GM21737 (cell line): Measurements from ENCODE around the gene CCR3.
"Not testable (repeated sequence)": the region's sequence is repeated elsewhere in the genome, so short reads cannot be mapped to it uniquely, and the experiment has no call there.

Experiments used
- ATAC-seq: cut with Tn5 transposase; IDR thresholded peaks from one replicate; pipeline ENCODE4 v1.9.1; 2021; ENCODE audit warnings: mild to moderate bottlenecking, moderate library complexity; ENCODE audit not compliant: unreplicated experiment

CCR3 gene

DNA sequence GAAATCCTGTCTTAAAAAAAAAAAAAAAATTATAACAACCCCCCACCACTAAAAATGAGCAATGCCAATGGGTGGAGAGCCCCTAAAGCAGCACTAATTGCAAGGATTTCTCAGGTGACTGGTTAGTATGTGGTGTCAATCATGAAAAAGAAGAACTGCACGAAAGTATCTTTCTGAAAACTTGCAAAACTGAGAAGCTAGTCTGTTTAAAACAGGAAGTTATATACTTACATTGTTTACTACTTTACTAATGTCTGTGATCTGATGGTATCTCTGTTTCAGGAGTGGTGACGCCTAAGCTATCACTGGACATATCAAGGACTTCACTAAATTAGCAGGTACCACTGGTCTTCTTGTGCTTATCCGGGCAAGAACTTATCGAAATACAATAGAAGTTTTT, at the start of gene CCR3:
Gene CCR3, plus strand, starts transcription at position 341 of the 400 bp plus-strand sequence. CDS start 22,699 bp downstream, outside the sequence.
- ATAC-seq, result no peak

DNA sequence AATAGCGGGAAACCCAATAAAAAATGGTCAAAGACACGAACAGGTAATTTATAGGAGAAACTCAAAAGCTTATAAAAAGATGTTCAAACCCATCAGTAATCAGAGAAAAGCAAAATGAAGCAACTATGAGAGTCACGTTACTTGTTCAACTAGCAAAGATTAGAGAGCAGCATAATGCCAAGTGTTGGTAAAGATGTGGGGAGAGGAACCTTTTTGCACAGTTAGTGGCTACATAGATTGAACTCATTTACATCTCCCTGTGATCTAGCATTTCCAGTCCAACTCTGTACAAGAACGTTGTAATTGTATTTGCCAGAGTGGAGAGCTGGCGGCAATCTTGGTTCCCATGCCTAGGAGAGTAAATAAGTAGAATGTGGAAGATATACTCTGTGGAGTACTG, 49.3 kb upstream of the CCR3 start:
- no peak for ATAC-seq

DNA sequence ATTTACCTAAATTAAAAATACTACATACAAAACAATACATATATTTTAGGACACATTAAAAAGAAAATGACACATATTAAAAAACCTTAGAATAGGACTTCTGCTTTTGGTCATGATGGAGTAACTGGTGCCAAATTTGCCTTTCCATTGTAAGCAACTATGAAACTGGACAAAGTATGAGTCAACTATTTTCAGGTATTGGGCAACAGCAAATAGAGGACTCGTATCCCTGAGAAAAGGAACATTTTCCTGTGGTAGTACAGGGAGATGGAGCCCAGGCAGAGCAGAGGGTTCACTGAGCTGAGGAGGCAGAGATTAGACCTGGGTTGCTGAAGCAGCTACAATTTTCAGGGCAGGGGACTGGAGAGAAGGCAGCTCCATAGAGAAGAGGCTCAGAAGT, 48.8 kb upstream of the CCR3 start:
- ATAC-seq, result no peak

DNA sequence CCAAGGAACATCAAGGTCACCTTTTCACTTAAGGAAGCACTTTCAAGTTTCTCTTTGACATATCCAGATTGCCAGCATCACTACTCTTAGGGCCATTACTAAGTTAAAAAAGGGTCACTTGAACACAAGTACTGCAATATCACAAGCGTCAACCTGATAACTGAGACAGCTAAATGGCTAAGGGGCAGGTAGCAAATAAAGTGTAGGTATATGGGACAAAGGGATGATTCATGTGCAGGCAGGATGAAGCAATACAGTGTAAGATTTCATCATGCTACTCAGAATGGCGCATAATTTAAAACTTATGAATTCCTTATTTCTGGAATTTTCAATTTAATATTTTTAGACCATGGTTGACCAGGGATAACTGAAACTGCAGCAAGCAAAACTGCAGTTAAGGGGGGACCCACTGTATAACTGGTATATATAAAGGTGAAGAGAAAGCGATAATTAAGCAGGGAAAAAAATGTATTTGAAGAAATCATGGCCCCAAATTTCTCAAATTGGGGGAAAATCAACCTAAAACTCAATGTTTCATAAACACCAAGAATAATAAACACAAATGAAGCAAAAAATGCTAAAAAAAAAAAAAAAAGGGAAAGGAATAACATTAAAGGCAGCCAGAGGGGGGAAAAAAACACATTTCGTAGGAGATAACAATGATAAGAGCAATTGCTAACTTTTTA, 47.2 kb upstream of the CCR3 start:
- ATAC-seq, result no peak

DNA sequence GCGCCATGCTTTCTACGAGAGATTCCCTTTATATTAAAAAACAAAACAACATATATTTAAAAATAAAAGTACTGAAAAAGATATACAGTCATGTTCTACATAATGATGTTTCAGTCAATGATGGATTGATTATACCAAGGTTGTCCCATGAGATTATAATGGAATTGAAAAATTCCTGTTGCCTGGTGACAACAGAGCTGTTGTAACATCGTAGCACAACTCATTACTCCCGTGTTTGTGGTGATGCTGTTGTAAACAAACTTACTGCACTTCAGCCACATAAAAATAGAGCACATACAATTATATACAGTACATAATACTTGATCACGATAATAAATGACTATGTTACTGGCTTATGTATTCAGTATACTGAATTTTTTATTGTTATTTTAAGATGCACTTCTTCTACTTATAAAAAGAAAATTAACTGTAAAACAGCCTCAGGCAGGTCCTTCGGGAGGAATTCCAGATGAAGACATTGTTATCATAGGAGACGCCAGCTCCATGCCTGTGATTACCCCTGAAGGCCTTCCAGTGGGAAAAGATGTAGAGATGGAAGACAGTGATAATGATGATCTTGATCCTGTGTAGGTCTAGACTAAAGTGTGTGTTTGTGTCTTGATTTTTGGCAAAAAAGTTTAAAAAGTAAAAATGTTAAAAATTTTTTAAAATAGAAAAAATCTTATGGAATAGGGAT, 45.9 kb upstream of the CCR3 start:
- no peak for ATAC-seq

DNA sequence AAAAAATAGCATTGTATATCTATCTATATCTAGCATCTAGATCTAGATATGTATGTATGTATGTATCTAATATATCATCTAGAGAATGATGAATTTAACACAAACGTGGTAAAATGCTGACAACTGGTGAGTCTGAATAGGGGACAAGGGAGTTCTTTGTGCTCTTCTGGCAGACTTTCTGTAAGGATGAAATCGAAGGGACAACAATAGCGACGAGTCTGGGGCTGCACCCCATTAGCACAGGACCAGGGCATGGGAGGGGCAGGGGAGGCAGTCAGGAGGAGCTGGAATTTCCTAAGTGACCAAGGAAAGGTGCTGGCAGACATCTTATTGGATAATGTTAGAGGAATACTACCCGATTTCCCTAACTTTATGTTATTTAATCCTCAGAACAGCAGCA, 42.0 kb upstream of the CCR3 start:
- ATAC-seq, result no peak

DNA sequence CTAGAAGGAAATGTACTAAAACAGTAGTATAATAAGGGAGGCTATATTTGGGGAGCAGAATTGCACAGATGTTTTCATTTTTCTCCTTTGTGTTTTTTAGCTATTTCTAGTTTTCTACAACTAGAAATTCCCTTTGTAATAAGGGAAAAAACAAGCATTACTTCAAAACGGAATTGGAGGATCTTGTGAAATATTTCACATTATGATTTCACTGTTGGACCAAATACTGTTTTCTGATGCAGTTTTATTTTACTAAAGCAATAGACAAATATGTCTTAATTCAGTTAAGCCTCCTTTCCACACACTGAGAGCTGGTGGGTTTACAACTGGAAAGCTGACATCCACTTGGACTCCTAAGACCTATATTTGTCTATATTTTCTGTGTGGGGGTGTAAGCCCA, 41.5 kb upstream of the CCR3 start:
- no peak for ATAC-seq

DNA sequence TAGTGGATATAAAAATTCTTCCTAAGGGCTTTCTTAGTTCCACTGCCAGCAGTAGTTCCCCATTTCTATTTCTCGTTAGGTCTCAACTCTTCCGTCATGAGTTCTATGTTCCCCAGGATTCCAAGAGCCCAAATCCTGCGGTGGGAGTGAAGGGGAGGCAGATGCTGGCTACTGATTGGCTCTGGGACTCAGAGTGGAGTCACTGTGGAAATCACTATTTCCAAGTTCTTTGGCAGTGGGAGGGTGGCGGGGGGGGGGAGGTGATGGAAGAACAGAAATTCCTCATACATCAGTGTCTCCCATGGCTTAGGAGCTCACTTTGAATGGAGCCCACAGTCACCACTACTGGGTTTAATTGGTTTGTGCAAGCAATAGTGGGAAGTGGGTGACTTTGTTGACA, 39.7 kb upstream of the CCR3 start:
- no peak for ATAC-seq

DNA sequence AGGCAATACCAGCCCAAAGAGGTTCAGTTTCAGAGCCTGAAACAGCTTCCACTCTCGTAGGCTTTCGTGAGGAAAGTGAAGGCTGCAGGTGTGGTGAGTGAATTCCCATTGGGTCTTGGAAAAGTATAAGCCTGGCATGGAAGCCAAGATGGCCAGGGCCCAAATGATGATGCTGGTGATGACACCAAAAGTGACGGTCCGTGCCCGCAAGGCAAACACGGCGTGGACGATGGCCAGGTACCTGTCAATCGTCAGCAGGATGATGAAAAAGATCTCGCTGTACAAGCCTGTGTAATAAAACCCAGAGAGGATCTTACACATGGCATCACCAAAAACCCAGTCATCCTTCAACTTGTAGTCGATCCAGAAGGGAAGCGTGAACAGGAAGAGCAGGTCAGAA, 38.6 kb upstream of the CCR3 start:
- ATAC-seq, result no peak

DNA sequence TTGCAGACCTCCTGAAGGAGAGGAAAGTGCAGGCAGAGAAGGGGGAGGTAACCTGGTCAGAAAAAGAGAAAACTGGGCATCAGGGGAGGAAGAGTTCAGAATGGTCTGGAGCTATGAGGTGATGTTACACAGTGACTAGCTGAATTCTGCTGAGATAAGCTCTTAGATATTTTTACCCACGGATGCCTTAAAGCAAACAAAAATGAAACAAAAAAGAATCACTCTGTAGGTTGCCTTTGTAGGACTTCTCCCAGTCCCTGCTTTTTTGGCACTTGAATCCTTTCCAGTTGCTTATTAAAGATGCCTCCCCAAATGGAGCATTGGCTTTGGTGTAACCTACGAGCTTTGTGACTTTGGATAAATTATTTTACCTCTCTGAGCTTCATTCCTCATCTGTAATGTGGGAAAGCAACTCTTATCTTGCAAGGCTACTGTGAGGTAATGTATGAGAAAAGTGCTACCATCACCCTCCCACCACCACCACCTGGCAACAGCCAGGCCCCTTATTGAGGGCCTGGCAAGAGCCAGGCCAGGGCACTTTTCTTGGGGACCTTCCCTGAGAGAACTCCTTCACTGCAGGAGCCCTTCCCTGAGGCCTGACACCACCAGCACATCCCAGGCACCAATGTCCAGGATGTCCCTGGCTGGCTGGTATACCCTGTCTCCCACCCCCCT, 36.8 kb upstream of the CCR3 start:
- no peak for ATAC-seq

DNA sequence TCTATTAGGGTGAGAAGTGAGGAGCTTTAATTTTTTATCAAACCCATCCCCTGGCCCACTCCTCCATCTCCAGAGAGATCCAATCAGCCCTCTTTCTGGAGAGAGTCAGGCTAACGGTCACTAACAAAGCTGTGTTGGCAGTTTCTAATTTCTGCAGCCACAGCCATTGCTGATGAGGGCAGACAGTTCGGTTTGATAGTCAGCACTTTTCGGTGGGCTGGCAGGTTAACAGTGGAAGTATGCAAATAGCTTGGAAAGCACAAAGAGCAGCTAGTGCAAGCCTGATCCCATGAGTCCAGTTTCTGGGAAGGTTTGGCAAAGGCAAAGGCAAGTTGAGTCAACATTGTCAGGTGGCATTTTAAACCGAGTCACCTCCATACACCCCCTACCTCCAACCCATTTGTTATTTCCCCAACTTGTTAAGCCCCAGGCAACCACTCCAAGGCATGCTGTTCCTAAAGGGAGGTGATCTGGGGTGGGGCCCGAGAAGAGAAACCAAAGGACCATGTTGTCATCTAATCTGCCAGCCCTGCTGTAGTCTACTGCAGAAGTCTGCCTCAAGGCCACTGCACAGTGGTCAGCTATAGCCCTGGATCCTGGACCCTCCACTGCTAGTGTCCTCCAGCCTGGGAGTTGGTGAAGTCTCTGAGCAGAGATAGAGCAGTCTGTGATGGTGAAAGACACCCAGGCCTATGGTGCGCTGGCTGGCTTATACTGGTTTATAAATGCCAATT, 35.8 kb upstream of the CCR3 start:
- ATAC-seq, result no peak

DNA sequence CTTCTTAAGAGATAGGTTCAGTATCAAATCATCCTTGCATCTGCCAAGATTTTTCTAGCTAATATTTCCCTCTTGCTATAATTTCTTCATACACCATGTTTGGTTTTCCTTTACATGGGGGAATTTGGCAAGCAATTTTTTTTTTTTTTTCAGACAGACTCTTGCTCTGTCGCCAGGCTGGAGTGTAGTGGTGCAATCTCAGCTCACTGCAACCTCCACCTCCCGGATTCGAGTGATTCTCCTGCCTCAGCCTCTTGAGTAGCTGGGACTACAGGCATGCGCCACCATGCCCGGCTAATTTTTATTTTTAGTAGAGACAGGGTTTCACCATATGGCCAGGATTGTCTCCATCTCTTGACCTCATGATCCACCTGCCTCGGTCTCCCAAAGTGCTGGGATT, 34.7 kb upstream of the CCR3 start:
- not testable (repeated sequence) for ATAC-seq

DNA sequence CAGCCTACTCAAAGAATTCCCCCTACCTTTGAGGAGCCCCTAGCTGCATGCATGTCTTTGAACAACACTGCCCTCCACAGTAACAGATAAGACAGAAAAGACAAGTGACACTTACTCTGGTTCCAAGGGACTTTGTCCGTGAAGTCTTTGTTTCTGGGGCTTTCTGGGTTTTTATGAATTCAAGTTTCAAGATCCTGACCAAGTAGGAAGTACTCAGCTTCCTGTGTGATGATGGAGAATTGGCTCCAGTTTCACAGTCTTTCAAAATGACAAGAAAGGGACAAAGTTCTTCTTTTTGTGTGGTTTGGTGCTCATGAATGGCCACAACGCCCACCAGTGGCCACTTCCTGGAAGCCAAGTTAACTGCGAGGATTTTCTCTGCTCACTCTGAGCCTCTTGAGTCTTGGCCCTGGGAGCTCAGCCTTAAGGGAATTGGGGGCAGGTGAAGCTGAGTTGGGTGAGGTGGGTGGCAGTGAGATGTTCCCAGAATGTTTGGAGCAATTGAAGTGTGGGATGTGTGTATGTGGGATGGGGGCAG, 34.0 kb upstream of the CCR3 start, which contains the start of gene CCR1:
Gene CCR1, minus strand, starts transcription at position 147 of the 538 bp plus-strand sequence. CDS start 4,000 bp downstream, outside the sequence.
- ATAC-seq, result peak; percentile 51

DNA sequence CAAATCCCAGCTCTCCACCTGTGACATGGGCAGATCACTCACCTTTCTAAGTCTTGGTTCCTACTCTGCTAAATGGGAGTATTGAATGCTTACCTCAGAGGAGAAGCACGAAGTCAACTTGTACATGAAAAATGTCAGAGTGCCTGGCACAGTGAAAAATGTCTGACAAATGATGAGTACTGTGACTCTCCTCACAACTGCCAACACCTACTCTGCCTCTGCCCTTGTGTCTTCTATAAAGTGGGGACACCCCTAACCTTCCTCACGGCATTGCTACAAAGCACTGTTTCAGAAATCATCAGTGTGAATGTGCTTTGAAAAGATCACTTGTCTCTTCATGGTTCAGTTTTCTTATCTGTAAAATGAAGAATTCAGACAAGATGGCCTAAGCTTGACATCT, 33.2 kb upstream of the CCR3 start:
- no peak for ATAC-seq

DNA sequence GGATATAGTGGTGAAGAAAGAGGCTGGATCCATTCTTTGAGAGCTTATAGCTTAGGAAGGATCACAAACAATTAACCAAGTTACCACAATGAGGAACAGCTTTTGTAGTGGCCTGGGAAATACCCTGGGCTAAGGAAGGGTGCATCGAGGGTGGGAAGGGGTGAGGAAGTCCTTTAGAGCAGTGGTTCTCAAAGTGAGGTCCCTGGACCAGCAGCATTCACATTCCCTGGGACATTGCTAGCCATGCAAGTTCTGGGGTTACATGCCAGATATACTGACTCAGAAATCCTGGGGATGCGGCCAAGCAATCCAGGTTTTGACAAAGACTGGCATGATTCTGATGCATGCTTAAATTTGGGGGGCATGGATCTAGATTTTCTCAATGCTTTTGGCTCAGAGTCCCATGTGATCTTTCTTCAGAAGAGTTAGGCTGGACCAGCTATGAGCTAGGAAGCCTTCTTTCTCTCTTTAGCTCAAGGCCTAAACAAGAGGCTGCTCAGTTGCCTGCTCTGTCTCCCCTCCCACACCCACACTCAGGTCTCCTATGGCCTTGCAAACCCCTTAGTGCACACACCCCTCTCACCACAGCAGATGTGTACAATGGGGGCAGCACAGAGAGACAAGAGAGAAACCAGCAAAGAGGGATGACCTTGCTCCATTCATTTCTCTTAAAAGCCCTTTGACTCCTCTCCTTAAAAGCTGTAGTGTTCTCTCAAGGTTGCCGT, 32.4 kb upstream of the CCR3 start:
- no peak for ATAC-seq

DNA sequence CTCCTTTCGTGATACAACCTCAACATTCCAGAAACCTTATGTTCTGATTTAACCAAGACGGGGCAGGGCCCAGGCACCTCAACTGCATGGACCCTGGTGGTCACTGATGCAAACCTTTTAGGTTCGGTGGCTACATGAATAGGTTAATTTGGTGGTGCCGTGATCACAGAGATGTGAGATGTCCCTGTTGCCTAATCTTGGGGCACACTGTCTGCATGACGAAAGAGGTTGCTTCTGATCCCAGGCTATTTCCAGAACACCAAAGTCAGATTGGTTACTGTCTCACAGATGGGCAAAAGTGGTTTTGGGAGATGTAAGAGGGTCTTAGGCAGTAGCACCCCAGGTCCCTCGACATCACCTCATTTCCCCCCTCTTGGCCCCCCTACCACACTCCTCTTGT, 30.2 kb upstream of the CCR3 start:
- no peak for ATAC-seq

DNA sequence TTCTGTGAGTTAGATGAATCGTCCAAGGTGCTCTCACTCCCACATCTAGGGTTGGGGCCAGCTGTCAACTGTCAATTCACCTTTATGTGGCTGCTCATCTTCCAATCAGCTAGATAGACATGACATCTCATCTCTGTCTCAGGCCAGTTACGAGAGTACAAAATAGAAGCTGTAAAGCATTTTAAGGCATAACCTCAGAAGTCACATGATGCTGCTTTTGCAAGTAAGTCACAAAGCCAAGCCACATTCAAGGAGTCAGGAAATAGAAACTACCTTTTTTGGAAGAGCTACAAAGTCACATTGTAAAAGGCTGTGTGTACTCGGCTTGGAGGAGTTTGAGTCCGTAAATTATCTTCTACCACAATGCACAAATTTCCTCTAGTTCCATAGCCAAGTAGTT, 29.1 kb upstream of the CCR3 start:
- ATAC-seq, result no peak

DNA sequence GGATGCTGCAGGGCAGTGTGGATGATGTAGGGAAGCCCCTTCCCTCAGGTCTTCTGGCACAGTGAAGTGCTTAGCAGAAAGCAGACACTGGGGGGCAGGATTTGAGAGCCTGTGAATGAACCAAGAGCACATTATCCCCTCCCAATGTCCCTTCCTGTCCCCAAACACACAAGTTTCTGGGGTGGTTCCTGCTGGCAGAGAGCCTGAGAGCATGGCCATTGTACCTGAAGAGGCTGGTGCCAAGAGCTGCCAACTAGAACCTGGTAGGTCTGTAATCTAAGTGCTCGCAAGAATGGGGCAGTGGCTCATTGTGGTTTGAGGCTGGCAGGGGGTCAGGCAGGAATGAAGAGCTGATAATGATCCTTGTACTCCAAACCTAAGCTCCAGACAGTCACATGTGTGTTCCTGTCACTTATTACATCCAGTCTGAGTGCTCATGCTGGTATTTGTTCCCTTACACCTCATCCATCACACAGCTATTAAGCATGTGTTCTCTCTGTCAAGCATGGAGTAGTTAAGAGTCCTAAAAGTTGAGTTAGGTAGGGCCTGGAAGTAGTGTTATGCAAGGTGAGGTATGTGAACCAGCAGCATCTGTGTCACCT, 27.4 kb upstream of the CCR3 start:
- no peak for ATAC-seq

DNA sequence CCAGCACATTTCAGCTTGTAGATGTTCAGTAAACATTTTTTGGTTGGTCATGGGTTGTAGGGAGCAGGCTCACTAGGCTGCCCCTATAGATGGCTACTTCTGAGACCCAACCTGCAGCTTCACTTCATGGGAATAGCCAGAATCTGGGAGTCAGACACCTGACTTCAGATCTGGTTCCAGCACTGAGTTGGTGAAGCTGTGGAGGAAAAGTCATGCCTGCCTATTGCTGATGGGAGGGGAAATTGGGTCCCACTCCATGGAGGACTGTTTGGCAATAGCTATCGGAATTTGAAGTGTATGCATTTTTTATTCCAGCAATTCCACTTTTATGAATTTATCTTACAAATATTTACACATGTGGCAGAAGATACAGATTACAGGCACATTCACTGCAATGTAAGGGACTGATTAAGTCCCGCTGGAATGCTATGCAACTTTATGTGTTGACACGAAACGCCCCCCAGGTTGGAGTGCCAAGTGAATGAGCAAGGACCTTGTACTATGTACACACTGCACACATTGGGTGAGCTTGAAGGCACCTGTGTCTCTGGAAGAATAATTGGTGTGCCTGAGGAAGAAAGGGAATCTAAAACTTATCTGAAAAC, 26.3 kb upstream of the CCR3 start:
- no peak for ATAC-seq
